ENCODE measurements around the gene ZNF385D.
"Not testable (repeated sequence)": the region's sequence is repeated elsewhere in the genome, so short reads cannot be mapped to it uniquely, and the experiment has no call there.

Gene ZNF385D

GRCh38 chr3:21500834-21501233 is 250.2 kb downstream of the ZNF385D start:
- no peak overlapping the region for H3K4me3 ChIP-seq (ENCODE audit: low read depth, low read length)
- no peaks in the 10 kb centered on the region for H3K9me3 ChIP-seq (ENCODE audit: control insufficient read depth, insufficient read depth, low read length)
- H3K9ac ChIP-seq (ENCODE audit: low read depth, low read length) = no peak overlapping the region
- H3K4me1 ChIP-seq (ENCODE audit: control insufficient read depth, insufficient read depth, low read length) = peaks cover 6% of the 10 kb centered on the region
- no peaks in the 10 kb centered on the region for H3K36me3 ChIP-seq (ENCODE audit: control insufficient read depth, insufficient read depth, low read length)
- H3K27me3 ChIP-seq (ENCODE audit: control insufficient read depth, insufficient read depth, low read length) = no peaks in the 10 kb centered on the region

DNA sequence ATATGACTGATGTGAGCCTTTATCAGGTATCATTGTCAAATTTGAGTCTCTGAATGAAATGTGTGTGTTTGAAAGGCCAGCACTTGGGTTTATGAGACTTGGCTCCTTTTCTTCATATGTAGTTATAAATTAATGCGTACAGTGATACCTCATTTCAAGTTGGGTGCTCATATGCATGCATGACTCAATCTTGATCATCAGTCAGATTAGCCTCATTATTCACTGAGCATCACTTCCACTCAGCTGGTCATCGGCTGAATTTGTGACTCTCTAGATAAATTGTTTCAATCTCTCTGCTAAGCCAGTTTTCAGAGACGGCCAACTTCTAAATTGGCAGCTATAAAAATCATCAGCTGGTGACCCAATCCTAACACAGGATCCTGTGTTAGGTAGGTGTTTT is 260.3 kb downstream of the ZNF385D start:
- not testable (repeated sequence) for H3K36me3 ChIP-seq (ENCODE audit: control insufficient read depth, insufficient read depth, low read length); H3K9me3 ChIP-seq (ENCODE audit: control insufficient read depth, insufficient read depth, low read length); H3K4me1 ChIP-seq (ENCODE audit: control insufficient read depth, insufficient read depth, low read length); H3K4me3 ChIP-seq (ENCODE audit: low read depth, low read length); H3K27me3 ChIP-seq (ENCODE audit: control insufficient read depth, insufficient read depth, low read length); H3K9ac ChIP-seq (ENCODE audit: low read depth, low read length)

DNA sequence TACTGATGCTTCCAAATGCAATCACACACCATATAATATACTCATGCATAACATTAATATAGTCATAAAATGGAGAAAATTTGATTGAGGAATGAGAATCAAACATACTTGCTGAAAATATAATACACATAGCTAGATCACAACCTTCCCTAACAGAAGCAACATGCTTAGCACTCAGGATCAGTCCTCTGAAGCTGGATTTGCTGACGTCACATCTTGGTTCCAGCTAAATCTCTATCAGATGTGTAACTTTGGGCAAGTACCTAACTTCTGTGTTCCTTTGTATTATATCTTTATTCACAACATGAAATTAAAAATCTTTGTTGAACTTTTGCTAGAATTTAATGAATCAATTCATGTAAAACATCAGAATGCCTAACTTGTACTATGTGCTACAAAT is 263.5 kb downstream of the ZNF385D start:
- no peaks in the 10 kb centered on the region for H3K4me1 ChIP-seq (ENCODE audit: control insufficient read depth, insufficient read depth, low read length)
- H3K4me3 ChIP-seq (ENCODE audit: low read depth, low read length) = no peak overlapping the region
- H3K9me3 ChIP-seq (ENCODE audit: control insufficient read depth, insufficient read depth, low read length) = no peaks in the 10 kb centered on the region
- no peaks in the 10 kb centered on the region for H3K27me3 ChIP-seq (ENCODE audit: control insufficient read depth, insufficient read depth, low read length)
- H3K9ac ChIP-seq (ENCODE audit: low read depth, low read length) = no peak overlapping the region
- no peaks in the 10 kb centered on the region for H3K36me3 ChIP-seq (ENCODE audit: control insufficient read depth, insufficient read depth, low read length)

GRCh38 chr3:21486024-21486935 is 264.7 kb downstream of the ZNF385D start:
- not testable (repeated sequence) for H3K36me3 ChIP-seq (ENCODE audit: control insufficient read depth, insufficient read depth, low read length); H3K4me3 ChIP-seq (ENCODE audit: low read depth, low read length)

GRCh38 chr3:21484828-21485144 is 266.2 kb downstream of the ZNF385D start:
- Histone ChIP-seq H3K4me1 (ENCODE audit: control insufficient read depth, insufficient read depth, low read length) (no peaks in the 10 kb centered on the region), H3K9me3 (ENCODE audit: control insufficient read depth, insufficient read depth, low read length) (no peaks in the 10 kb centered on the region), H3K4me3 (ENCODE audit: low read depth, low read length) (no peak overlapping the region), H3K27me3 (ENCODE audit: control insufficient read depth, insufficient read depth, low read length) (no peaks in the 10 kb centered on the region), H3K9ac (ENCODE audit: low read depth, low read length) (no peak overlapping the region), H3K36me3 (ENCODE audit: control insufficient read depth, insufficient read depth, low read length) (no peaks in the 10 kb centered on the region)

More at GRCh38 chr3:21486024-21486935, 264.7 kb downstream of the ZNF385D start:
- H3K27me3 ChIP-seq (ENCODE audit: control insufficient read depth, insufficient read depth, low read length); H3K9ac ChIP-seq (ENCODE audit: low read depth, low read length); H3K9me3 ChIP-seq (ENCODE audit: control insufficient read depth, insufficient read depth, low read length); H3K4me1 ChIP-seq (ENCODE audit: control insufficient read depth, insufficient read depth, low read length): not testable (repeated sequence)

GRCh38 chr3:21484057-21484827 is 266.8 kb downstream of the ZNF385D start:
- Histone ChIP-seq H3K4me3 (ENCODE audit: low read depth, low read length) (no peak overlapping the region), H3K27me3 (ENCODE audit: control insufficient read depth, insufficient read depth, low read length) (no peaks in the 10 kb centered on the region), H3K9me3 (ENCODE audit: control insufficient read depth, insufficient read depth, low read length) (no peaks in the 10 kb centered on the region), H3K4me1 (ENCODE audit: control insufficient read depth, insufficient read depth, low read length) (no peaks in the 10 kb centered on the region), H3K9ac (ENCODE audit: low read depth, low read length) (no peak overlapping the region), H3K36me3 (ENCODE audit: control insufficient read depth, insufficient read depth, low read length) (no peaks in the 10 kb centered on the region)

- Histone ChIP-seq H3K9ac (ENCODE audit: low read depth, low read length) (no peak overlapping the region), H3K27me3 (ENCODE audit: control insufficient read depth, insufficient read depth, low read length) (no peaks in the 10 kb centered on the region), H3K4me3 (ENCODE audit: low read depth, low read length) (no peak overlapping the region), H3K9me3 (ENCODE audit: control insufficient read depth, insufficient read depth, low read length) (no peaks in the 10 kb centered on the region), H3K36me3 (ENCODE audit: control insufficient read depth, insufficient read depth, low read length) (no peaks in the 10 kb centered on the region), H3K4me1 (ENCODE audit: control insufficient read depth, insufficient read depth, low read length) (no peaks in the 10 kb centered on the region)
These were observed 269.0 kb downstream of the ZNF385D start for GRCh38 chr3:21481991-21482390.

DNA sequence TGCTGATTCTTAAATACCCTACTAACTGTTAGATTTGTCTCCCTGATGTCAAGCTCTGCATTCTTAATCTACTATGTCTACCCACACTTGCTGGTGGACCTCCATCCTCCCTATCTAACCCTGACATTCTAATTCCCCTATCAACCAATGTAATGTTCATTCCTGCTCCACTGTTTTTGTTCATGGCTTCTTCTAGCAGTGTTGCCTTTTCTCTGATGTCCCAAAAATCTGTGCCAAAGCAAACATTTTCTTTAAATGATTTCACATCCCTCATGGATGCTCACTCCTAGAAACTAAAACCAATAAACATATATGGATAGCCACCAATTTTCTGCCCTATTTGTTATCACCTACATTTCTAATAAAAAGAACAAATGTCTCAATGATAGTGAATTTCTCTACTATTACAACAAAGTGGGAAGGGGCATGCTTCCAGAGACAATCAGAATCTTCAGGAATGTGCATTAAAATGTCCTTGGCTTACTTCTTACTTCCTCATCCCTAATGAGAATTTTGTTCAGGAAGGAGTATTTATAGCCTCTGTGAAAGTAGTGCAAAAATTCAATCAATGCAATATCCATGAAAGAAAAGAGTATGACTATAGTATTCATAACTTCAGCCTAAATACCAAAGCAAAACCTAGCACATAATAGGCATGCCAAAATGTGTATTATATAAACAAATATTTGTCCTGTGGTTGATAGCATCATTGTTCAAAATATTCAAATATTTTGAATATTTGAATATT is 273.3 kb downstream of the ZNF385D start:
- Histone ChIP-seq H3K4me1 (ENCODE audit: control insufficient read depth, insufficient read depth, low read length) (no peaks in the 10 kb centered on the region), H3K36me3 (ENCODE audit: control insufficient read depth, insufficient read depth, low read length) (no peaks in the 10 kb centered on the region), H3K27me3 (ENCODE audit: control insufficient read depth, insufficient read depth, low read length) (no peaks in the 10 kb centered on the region), H3K4me3 (ENCODE audit: low read depth, low read length) (no peak overlapping the region), H3K9ac (ENCODE audit: low read depth, low read length) (no peak overlapping the region), H3K9me3 (ENCODE audit: control insufficient read depth, insufficient read depth, low read length) (no peaks in the 10 kb centered on the region)

- no peaks in the 10 kb centered on the region for H3K27me3 ChIP-seq (ENCODE audit: control insufficient read depth, insufficient read depth, low read length)
- H3K9ac ChIP-seq (ENCODE audit: low read depth, low read length) = no peak overlapping the region
- H3K4me3 ChIP-seq (ENCODE audit: low read depth, low read length) = no peak overlapping the region
- H3K9me3 ChIP-seq (ENCODE audit: control insufficient read depth, insufficient read depth, low read length) = no peaks in the 10 kb centered on the region
- H3K36me3 ChIP-seq (ENCODE audit: control insufficient read depth, insufficient read depth, low read length) = no peaks in the 10 kb centered on the region
- H3K4me1 ChIP-seq (ENCODE audit: control insufficient read depth, insufficient read depth, low read length) = no peaks in the 10 kb centered on the region
These were observed 284.5 kb downstream of the ZNF385D start for GRCh38 chr3:21466476-21466875.

DNA sequence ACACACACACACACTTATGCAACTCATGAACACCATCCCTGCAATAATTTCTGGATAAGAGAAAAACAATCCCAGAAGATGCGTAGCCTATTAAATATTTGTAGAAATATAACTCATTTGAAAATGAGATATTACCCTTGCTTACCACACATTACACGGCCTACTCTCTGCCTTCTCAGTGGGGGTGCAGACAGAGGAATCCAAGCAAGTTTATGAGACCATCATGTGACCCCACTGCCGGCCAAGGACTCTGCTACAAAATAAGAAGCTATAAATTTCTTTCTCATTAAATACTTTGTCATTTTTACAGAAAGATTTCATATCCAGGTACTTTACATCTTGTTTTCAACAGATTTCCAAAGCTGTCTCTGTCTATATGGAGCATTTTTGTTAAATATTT is 286.3 kb downstream of the ZNF385D start:
- Histone ChIP-seq H3K9ac (ENCODE audit: low read depth, low read length) (no peak overlapping the region), H3K4me3 (ENCODE audit: low read depth, low read length) (no peak overlapping the region), H3K9me3 (ENCODE audit: control insufficient read depth, insufficient read depth, low read length) (no peaks in the 10 kb centered on the region), H3K27me3 (ENCODE audit: control insufficient read depth, insufficient read depth, low read length) (no peaks in the 10 kb centered on the region), H3K36me3 (ENCODE audit: control insufficient read depth, insufficient read depth, low read length) (no peaks in the 10 kb centered on the region), H3K4me1 (ENCODE audit: control insufficient read depth, insufficient read depth, low read length) (no peaks in the 10 kb centered on the region)

- Histone ChIP-seq H3K27me3 (ENCODE audit: control insufficient read depth, insufficient read depth, low read length) (no peaks in the 10 kb centered on the region), H3K9ac (ENCODE audit: low read depth, low read length) (no peak overlapping the region), H3K4me1 (ENCODE audit: control insufficient read depth, insufficient read depth, low read length) (no peaks in the 10 kb centered on the region), H3K4me3 (ENCODE audit: low read depth, low read length) (no peak overlapping the region), H3K36me3 (ENCODE audit: control insufficient read depth, insufficient read depth, low read length) (no peaks in the 10 kb centered on the region), H3K9me3 (ENCODE audit: control insufficient read depth, insufficient read depth, low read length) (no peaks in the 10 kb centered on the region)
These were observed 287.7 kb downstream of the ZNF385D start for GRCh38 chr3:21463319-21463718.

Measured in iPS-15b (cell line).